Endometrial microvascular endothelial cells (primary cell): Measurements from ENCODE around the gene B3GALT2. TPM values are rescaled to one million over a fixed set of nuclear protein-coding genes. Genes with fewer than 3 reads are reported as not detected.

Source experiments
- in situ Hi-C: cut with HindIII; loops from 2 replicates; pipeline ENCODE4 v1.10.0; 2017; ENCODE audit warnings: low sequenced_read_pairs, low pct_unique_long_range_greater_than_20kb; ENCODE audit errors: inconsistent ontology term
- total RNA-seq: library from RNA; depleted of rRNA; stranded (reverse); fragments of >200 nt; gene quantifications from one replicate; pipeline ENCODE4 v1.2.3, GENCODE V29; 2015; ENCODE audit errors: inconsistent ontology term

The B3GALT2 gene
- total RNA-seq, 1 donor from 2014 or later, result 0.09 TPM

DNA sequence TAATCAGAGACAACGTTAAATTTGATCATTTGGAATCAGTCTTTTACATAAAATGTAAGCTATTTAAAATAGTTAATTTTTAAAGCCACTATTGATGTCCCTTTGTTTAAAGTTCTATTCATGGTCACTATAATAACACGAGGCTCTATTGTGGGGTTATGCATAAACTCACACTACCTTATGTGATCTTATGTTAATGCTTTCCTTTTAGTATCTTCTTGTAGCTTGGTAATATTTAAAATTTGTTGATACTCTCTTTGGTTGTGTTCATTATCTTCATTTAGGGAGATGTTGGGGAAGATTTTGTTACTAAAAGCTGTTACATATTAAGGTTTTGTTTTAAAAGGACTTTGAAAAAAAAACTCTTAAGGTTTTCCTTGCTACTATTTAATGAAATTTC lies 1.2 kb downstream of the B3GALT2 start:
- in situ Hi-C loops, result no loop called here

DNA sequence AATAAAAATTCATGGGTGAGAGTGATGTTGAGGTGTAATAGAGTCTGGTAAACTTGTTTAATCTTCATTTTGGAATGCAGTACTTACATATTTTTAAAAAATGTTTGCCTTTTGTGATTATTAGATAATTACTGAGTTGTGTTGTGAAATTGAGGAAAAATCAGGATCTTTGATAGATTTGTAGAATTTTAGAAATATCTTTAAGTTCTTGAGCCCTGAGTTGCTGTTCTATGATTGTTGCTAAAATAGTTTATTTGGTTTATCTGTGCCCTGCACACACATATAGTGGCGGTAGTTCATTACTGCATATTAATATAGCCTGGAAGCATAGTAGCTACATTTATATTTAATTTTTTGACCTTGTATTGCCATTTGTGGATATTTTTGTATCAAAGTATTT lies 1.6 kb downstream of the B3GALT2 start:
- in situ Hi-C loops, result no loop called here

DNA sequence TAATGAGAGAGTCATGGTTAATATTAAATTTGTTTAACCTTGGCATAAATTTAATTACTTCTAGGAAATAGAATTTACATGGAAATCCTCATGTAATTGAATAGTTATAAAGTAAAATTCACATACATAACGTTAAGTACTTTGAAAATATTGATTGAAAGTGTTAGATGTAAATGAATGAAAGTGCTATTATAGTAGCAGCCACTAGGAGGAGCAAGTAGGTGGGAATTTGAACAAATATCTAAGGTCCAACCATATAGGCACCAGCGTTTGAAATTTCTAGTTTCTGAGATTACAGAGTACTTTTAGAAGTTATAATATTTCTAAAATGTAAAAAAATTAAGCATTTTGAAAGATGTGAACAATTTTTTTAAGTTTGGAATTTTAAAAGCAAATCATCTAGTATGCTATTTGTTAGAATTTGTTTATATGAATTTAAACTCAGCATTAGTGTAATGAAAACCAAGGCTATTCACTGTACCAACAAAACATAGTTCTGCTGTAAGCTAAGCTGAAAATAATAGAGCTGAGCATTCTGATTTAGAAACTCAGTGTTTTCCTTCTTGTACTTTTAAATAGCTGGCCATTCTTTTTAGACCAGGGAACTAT lies 3.3 kb downstream of the B3GALT2 start:
- in situ Hi-C loops, result no loop called here

DNA sequence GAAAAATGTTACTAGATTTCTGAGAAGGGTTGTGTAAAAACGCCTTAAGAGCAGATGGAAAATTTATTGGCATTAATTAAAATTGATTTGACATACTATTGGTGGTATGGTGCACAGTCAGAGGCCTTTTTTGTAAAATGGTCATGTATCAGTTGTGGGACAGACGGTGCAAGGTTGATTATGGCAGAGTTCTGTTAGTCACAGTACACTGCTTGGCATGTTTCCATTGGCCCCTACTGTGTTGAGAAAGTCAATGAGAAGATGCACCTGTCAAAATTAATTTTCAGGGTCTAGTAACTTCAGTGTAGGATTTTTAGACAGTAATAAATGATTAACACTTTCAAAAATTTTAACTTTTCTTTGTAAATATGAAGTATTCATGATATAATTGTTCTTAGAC lies 4.4 kb downstream of the B3GALT2 start:
- in situ Hi-C loops, result no loop called here

DNA sequence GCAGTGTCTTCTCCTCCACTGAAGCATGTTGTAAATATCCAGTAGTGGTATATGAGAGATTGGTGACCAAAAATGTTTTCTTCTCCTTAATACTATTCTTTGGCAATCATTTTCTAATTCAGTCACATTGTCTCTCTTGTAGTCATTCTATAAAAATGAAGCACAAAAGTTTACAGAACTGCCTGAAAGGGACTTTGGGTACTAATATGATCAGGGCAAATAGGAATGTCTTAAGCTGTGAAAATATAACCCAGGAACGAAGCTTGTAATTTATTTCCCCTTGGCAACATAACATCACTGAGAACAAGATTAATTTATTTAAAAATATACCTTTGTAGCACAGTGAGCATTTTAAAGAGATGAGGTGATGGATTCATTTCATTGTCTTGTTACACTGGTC lies 4.9 kb downstream of the B3GALT2 start:
- in situ Hi-C loops, result no loop called here

DNA sequence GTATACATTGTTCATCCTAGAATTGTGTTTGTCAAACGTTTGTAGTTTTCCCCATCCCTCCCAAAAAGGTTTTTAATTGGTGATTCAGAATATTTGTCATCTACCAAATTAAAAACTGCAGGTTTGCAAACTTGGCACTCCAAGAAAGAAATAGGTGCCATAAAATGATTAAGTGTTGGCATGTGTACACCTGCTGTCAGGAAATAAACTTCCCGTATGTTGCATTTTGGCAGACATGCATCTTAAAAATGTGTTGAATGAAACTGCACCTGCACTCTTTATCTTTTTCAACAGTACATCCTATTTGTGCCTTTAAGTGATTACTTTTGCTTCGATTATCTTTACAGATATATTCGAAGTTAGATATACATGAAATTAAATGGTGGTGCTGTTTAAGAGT lies 7.3 kb downstream of the B3GALT2 start:
- in situ Hi-C loops, result no loop called here

DNA sequence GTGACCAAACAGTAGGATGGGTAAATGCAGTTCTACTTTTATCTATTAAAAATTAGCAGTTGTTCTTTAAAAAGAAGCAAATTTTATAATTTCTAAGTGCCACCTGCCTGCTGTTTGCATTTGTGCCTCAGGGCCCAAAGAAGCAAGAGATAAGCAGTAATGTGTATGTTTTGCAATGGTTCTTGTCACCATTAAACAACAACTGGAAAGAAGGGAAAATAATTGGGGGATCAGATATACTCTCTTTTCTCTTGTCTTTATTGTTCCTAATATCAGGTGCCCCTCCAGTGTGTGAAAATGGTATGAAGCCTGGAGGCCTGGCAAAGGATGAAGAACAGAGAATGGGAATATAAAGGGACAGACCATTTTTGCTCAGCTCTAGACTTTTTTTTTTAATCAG lies 9.6 kb downstream of the B3GALT2 start:
- in situ Hi-C loops, result no loop called here

DNA sequence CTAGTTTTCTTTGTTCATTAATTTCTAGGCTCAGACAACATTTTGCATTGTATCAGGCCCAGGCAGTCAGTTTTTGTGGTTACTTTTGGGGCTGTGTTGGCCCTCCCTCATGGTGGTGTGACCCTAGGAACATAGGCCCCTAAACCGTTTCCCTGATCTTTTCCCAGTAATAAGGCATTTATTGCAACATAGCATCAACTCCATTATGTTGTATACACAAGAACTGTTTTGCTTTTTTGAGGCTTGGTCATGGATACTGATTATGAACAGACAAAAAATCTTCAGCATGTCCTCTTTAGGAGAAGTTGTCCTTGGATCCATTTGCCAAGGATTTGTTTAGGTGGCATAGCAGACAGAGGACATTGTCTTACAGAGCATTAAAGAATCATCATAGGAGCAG lies 10.3 kb downstream of the B3GALT2 start:
- in situ Hi-C loops, result no loop called here

DNA sequence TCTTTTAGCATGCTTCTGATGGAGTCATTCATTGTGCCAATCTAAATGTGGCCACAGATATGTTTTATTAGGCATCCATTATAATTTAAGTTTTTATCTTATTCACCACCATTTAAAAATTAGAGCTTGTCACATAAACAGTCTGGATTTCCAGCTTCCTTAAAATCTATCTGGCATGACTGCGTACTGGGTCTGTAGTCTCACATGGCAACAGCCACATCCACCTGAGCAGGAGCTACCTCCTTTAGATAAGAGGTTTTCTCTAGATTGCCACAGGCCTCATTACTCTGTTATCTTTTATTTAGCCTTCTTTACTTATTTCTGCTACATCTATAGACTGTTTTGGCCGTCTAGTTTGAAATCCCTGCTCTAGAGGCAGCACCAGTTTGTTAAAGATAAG lies 29.1 kb downstream of the B3GALT2 start:
- in situ Hi-C loops, result no loop called here

DNA sequence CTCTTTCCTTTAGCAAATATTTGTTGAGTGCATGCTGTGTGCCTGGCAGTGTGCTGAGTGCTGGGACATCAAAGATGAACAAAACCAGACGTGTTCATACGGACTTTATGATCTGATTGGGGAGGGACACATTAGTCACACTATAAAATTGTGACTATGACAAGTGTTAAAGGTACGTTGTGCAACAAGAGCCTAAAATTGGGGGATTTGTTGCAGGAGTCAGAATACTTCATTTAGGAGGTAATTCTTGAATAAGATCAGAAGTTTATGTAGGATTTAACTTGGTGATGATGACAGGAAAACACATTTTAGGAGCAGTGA lies 29.6 kb downstream of the B3GALT2 start:
- in situ Hi-C loops, result no loop called here

DNA sequence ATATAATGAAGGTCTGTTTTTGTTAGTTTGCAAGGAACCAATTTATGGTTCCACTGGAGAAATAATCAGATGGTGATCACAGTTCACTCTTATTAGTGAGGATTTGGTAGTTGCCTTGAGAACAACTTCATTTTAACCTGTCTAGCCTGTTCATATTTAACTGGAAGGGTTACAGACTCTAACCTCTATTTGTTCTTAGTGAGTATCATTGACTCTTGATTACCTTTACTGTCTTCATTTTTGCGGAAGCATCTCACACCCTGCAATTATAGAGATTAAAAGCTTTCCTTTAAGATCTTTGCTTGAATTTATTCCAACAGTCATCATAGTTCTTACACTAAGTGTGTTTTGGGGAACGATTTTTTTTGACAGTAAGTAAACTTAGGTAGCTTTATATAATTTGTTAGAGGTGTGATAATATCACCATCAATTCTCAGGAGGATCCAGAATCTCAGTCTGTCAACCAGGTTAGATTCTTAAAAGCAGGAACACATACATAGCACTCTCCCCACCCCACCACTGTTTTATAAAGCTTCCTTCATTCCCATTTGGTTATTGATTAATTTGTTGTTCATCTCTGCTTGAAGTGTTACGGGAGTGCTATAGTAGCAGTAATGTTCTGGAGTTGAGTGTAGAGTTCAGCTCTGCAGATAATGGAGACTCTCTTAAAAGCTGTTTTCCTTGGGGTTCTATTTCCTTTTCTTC lies 30.1 kb downstream of the B3GALT2 start:
- in situ Hi-C loops, result no loop called here

DNA sequence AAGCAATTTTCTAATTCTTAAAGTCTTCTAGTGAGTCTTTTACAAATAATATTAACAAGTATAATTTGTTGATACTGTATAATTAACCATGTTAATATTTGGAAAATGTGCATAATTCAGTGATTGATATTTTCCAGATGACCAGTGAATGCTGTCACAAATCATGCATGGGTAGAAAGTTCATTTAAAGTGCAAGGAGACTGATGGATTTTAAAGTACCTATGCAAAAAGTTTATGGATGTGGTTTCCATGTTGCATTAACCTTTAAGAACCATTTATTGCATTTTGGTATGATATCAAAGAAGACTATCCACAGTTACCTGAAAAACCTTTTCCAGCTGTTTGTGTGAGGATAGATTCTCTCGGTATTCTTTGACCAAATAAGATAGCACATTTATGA lies 41.4 kb downstream of the B3GALT2 start:
- in situ Hi-C loops, result no loop called here

DNA sequence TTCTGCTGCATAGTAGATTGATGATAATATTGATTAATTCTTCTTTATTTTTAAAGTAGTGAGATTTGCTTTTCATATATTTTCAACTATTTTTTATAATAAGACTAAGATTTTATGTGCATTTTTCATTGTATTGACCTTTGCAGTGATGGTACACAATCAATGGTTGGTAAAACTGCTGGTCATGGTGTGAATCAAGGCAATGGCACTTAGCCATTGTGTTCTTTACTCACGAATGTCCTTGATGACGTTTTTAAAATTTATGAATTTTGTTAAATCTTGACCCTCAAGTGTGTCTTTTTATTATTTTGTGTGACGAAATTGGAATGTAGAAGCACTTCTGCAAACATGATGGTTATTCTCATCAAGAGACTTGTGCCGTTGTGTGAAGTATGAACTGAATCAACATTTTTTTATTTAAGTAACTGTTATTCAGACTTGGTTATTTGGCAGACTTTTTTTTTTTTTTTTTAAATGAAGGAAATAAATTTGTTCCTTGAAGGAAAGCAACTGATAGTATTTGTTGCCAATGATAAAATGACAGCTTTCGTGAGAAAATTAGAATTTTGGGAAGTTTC lies 42.0 kb downstream of the B3GALT2 start:
- in situ Hi-C loops, result no loop called here

DNA sequence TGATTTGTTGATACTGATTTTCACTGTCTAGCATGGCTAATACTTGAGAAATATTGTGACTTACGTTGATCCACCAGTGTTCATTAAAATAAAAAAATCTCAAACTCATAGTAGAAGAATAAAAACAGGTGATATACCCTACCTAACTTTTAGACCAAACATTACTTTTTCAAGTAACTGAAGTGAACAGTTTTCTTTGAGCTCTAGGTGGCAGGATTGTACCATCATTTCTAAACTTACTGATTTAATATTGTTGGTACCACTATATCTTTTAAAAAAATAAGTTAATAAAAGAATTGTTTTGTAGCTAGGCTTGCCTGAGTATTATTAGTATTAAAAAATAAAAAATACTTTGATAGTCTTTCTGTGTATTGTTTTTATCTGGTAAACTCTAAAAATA lies 43.1 kb downstream of the B3GALT2 start:
- in situ Hi-C loops, result no loop called here

DNA sequence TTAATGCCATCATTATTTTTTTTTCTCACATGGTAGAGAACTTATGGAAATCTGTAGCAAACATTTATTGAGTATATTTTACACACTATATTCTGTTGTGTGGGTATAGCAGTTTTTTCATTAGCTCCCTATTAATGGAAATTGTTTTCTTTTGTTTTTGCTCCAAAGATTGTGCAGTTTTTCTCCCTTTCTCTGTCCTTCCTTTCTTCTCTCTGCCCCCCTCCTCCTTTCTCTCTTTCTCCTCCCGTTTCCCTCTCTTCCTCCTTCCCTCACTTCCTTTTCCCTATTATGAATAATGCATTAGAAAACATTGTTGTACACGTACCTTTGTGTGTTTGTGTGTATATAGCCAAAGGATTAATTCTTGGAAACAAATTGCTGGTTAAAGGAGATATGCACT lies 44.0 kb downstream of the B3GALT2 start:
- in situ Hi-C loops, result no loop called here

DNA sequence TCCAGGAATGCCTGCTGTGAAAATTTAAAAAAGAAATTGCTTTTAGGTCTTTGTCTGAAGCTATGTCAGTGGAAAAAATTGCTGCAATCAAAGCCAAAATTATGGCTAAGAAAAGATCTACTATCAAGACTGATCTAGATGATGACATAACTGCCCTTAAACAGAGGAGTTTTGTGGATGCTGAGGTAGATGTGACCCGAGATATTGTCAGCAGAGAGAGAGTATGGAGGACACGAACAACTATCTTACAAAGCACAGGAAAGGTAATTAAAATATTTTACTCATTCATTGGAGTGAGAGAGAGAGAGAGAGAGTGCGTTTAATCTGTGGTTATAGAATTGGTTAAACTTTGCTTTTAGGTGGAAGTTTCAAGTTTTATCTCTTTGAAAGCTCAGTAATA lies 44.6 kb downstream of the B3GALT2 start:
- in situ Hi-C loops, result no loop called here

DNA sequence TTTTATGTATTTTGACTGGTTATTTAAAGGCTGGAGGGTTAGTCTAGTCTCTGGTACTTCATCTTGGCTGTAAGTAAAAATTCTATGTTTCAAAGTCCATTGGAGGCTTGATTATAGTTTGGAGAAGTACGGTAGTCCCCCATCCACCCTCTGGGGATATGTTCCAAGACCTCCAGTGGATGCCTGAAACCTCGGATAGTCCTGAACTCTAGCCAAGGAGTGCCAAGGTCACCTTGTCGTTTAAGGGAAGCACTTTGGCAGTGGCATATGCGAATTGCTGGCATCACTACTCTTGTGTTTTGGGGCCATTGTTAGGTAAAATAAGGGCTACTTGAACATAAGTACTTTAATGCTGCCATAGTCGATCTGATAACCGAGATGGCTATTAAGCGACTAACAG lies 46.2 kb downstream of the B3GALT2 start:
- in situ Hi-C loops, result no loop called here

DNA sequence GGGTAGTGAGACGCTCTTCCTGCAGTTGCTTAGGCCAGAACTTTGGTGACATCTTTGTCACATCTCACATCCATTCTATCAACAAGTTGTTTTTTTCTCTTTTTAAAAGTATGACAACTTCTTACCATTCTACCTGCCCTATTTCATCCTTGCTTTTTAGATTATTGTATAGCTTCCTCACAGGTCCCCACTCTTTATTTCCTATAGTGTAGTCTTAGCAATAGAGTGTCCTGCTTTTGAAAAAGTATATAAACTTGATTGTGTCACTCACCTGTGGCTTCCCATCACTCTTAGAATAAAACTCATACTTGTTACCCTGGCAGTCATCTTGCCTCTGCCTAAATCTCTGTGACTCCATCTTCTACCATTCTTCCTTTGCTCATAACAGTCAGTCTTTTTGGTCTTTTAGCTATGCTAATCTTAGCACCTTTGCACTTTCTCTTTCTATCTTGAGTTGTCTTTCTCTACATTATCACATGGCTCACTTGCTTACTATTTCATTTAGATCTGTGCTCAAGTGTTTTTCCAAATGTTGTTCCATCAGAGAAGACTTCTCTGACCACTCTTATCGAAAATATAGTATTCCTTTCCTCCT lies 55.0 kb downstream of the B3GALT2 start:
- in situ Hi-C loops, result no loop called here
